GM18868 (cell line): Measurements from ENCODE around the gene MYOM1.
"Not testable (repeated sequence)": the region's sequence is repeated elsewhere in the genome, so short reads cannot be mapped to it uniquely, and the experiment has no call there.

Experiments
- ATAC-seq: cut with Tn5 transposase; IDR thresholded peaks from one replicate; pipeline ENCODE4 v1.9.1; 2021; ENCODE audit warnings: mild to moderate bottlenecking, moderate library complexity; ENCODE audit not compliant: unreplicated experiment

Gene MYOM1

GRCh38 chr18:3041843-3042242, 177.9 kb downstream of the MYOM1 start:
- no peak for ATAC-seq

- no peak for ATAC-seq
Observed at GRCh38 chr18:3040881-3041280, 178.9 kb downstream of the MYOM1 start.

GRCh38 chr18:3040173-3040572, 179.6 kb downstream of the MYOM1 start:
- ATAC-seq = no peak

DNA sequence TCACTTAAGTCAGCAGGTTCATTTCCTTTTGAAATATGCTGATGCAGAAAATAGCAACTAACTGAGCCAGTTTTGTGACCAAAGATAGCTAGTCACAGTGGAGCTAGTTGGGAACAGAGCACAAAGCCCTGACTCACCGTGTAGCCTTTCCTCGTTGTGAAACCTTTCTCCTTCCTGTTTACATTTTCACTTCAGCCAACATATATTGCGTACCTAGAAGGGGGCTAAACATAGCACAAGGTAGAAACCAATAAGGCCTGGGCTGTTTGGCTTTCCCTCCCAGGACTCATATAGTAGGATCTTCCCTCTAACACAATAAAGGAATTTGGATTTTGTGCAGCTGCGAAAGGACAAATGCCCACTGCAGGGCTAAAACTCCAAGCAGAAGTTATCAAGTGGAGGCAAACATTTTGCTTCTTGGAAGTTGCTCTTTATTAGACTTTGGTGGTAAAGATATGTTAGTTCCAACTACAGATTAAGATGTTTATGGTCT, 182.3 kb downstream of the MYOM1 start:
- peak; percentile 99 for ATAC-seq

- ATAC-seq = no peak
Observed at GRCh38 chr18:3036108-3036507, 183.7 kb downstream of the MYOM1 start.

- no peak for ATAC-seq
Observed at GRCh38 chr18:3035635-3036034, 184.1 kb downstream of the MYOM1 start.

DNA sequence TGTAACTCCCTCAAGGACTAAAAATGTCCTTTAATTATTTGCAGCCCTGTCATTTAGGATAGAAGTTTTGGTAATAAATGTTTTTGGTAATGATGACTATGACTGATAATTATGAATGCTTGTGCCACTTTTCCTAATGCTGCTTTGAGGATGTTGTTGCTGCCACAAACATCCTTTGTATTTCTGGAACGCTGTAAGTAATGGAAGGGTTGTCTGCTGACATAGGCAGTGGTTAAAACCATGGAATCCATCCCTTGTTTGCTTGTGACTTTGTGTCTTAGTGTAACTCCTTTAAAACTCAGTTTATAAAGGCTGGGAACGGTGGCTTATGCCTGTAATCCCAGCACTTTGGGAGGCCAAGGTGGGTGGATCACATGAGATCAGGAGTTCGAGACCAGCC, 187.0 kb downstream of the MYOM1 start:
- no peak for ATAC-seq

GRCh38 chr18:3029215-3029952, 190.4 kb downstream of the MYOM1 start:
- no peak for ATAC-seq

- not testable (repeated sequence) for ATAC-seq
Observed at GRCh38 chr18:3028115-3028514, 191.7 kb downstream of the MYOM1 start.

GRCh38 chr18:3027370-3027891, 192.3 kb downstream of the MYOM1 start:
- ATAC-seq = no peak

DNA sequence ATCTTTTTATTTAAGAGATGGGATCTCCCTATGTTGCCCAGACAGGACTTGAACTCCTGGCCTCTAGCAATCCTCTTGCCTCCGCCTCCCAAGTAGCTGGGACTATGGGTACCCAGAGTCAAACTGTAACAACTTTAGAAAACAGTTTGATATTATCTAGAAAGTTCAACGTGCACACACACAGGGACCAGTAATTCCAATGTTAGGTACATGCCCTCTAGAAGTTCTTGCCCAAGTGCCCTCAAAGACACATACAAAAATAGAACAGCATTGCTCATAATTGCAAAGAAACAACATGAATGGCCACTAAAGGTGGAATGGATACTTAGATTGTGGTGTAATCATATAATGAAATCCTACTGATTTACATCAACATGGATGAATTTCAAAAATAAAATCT, 194.2 kb downstream of the MYOM1 start:
- no peak for ATAC-seq

GRCh38 chr18:3023603-3024002, 196.2 kb downstream of the MYOM1 start:
- not testable (repeated sequence) for ATAC-seq
